Superior temporal gyrus (tissue), 1 donor: Measurements from ENCODE around the gene PRKAR1B.
"Not testable (repeated sequence)": the region's sequence is repeated elsewhere in the genome, so short reads cannot be mapped to it uniquely, and the experiment has no call there.

Experiments used
- DNase-seq: peaks from one replicate; pipeline ENCODE4 v3.0.0-alpha.2; 2016; ENCODE audit errors: extremely low spot score

The PRKAR1B gene

DNA sequence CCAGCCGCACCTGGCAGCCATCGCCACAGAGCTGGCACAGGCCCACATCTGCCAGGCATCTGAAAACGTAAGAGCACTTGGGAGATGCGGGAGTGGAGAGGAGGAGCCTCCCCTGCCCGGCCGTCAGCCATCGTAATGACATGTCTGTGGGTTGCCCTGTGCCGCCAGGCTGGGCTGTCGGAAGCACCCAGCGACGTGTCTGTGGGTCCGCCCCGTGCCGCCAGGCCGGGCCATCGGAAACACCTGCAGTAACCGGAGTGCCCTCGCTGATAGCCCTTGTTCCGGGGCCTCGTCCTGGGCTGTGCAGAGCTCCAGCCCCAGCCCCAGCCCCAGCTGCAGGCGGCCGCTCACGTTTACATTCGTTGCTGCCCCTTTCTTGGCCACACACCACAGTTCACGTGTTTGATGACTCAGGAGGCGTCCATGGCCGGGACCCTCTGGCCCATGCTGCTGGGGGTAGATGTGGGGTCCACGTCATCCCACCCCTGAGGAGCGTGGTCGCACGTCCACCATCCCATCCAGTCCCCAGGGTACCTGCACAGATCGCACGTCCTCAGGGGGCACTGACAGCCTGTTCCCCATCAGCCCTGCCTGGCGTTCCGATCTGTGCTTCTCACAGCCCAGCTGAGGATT, 30.0 kb upstream of the PRKAR1B start:
- DNase-seq: no peak

DNA sequence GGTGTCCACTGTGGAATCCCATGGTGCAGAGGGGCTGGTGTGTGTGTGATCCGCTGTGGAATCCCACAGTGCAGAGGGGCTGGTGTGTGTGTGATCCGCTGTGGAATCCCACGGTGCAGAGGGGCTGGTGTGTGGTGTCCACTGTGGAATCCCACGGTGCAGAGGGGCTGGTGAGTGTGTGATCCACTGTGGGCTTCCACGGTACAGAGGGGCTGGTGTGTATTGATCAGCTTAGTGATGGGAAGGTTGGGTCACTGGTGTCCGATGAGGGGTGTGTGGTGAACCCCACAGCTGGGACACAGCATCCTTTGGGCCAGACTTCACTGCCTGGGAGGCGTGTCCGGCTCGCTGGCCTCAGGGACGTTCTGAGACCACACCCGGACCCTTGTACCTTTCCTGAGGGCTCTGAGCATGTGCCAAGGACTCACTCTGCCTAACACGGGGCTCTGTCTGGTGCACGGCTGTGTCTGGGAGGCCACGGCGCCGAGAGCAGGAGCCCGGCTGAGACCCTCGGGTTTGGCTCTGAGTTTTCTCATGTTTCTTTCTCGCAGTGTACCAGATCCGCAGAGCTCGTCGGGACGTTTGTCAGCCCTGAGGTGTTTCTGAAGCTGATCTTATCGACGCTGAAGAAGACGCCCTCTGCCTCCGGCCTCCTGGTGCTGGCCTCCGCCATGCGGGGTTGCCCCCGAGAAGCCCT, 29.3 kb upstream of the PRKAR1B start:
- DNase-seq: no peak

DNA sequence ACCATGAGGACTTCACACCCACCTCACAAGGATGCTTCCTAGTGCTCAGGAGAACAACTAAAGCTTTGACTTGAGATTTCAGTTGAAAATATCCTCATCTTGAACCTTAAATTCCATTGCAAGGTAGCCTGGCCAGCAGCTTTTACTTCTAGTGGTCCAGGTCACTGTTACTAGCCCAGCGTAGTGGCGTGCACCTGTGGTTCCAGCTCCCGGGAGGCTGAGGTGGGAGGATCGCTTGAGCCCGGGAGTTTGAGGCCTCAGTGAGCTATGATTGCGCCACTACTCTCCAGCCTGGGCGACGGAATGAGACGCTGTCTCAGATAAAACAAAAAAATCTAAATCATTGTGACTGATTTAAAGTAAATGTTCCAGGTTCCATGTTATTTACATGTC, 28.3 kb upstream of the PRKAR1B start:
- DNase-seq: no peak

DNA sequence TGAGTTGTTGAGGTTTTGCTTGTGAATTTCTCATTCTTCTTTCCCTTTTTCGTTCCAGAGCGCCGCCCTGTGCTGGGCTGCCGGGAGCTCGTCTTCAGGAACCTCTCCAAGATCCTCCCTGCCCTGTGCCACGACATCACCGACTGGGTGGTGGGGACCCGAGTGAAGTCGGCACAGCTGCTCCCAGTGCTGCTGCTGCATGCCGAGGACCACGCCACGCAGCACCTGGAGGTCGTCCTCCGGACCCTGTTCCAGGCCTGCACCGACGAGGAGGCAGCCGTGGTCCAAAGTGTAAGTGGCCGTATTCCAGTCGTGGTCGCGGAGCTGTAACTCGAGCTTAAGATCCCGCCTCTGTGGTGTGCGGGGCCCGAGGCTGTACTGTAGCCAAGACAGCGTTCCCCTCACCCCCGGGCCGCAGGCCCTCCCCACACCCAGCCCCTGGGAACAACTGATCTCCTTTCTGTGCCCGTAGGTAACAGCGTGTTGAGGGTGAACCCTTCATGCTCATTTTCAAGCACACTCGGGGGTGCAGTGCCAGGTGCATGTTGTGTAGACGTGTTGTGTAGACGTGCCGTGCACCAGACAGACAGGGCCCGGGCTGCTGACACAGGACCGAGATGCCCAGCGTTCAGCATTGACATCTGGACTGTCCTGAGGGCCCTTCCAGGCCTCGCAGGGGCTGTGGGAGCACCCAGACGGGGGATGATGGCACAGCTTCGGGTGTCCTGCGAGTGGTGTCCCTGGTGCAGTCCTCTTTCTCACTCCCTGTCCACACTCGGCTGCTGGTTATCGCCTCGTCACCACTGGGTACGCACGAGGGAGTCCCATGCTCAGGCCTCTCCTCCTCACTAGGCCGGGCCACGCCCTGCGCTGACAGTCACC, 27.7 kb upstream of the PRKAR1B start:
- no peak for DNase-seq

DNA sequence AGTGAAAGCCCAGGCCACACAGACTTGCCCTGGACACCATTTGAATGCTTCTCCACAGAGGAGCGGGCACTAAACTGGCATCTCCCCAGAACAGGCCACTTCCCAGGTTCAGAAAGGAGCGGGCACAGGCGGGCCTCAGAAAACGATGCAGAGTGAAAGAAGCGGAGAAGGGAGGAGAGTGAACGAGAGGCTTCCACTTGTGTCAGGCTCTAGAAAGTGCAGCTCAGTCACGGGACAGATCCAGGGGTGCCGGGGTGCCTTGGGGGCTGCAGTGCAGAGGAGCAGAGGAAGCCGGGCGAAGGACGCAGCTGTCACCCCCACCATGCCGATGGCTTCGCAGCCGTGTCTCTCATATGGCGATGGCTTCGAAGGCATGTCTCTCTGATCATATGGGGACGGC, 26.1 kb upstream of the PRKAR1B start:
- no peak for DNase-seq

DNA sequence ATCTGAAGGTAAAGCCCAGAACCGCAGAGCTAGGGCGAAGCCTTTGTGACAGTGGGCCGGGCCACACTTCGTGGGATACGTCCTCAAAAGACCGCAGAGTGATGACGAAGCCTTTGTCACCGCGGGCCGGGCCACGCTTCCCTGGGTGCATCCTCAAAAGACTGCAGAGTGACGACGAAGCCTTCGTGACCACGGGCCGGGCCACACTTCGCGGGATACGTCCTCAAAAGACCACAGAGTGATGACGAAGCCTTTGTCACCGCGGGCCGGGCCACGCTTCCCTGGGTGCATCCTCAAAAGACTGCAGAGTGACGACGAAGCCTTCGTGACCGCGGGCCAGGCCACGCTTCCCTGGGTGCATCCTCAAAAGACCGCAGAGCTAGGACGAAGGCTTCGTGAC, 25.2 kb upstream of the PRKAR1B start:
- not testable (repeated sequence) for DNase-seq

DNA sequence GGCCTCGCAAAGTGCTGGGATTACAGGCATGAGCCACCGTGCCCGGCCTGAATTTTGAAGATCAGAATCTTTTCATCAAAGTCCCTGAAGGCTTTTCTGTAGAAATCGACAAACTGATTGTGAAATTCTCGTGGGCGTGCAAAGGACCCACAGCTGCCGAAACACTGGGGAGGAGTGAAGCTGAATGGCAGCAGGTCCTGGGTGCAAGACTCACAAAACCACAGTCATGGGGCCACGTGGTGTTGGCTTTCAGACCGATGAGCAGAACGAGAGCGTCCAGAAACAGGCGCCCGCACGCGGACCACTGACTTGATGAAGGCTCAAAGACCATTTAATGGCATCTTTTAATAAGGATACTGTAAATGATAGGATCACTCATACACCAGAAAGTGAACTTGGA, 24.7 kb upstream of the PRKAR1B start:
- no peak for DNase-seq

DNA sequence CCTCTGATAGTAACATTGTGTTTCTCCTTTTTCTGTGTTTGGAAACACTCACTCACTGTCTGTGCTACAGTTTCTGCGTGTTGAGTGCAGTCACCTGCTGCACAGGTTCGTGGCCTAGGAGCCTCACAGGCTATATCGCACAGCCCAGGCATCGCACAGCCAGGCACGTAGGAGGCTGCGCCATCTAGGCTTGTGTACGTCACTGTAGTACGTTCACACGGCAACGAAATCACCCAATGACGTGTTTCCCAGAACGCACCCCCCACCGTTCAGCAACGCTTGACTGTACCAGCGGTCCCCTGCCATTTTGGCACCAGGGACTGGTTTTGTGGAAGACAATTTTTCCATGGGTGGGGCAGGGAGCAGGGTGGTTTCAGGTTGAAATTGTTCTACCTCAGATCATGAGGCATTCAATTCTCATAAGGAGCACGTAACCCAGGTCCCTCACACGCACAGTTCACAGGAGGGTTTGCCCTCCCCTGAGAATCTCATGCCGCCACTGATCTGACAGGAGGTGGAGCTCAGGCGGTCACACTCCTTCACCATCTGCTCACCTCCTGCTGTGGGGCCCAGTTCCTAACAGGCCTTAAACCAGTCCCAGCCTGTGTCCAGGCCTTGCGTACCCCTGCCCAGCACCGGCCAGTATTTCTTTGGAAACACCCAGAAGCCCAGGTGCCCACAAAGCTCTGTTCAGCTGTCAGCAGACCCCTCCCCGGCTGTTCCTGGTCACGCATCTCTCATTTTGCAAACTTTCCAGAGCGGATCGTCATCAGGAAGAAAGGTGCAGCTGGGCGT, 23.2 kb upstream of the PRKAR1B start:
- DNase-seq: no peak

DNA sequence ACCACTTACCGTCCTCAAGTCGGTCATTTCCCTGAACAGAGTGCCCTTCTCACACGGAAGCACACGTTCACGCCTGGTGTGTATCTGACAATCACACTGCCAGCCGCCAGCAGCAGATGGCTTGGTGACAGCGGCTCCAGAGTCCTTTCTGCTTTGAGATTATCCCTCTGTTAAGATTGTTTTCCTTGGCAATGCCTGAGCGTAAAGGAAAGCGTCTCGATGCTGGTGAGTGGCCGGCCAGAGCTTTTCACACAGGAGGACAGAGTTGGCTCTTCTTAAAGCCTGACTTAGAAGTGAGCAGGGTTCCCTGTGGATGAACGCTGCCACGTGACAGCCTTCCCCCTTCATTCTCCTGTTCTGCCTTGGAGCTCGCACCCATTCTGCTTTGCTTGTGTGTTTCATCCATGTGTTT, 22.1 kb upstream of the PRKAR1B start:
- peak; percentile 26 for DNase-seq

DNA sequence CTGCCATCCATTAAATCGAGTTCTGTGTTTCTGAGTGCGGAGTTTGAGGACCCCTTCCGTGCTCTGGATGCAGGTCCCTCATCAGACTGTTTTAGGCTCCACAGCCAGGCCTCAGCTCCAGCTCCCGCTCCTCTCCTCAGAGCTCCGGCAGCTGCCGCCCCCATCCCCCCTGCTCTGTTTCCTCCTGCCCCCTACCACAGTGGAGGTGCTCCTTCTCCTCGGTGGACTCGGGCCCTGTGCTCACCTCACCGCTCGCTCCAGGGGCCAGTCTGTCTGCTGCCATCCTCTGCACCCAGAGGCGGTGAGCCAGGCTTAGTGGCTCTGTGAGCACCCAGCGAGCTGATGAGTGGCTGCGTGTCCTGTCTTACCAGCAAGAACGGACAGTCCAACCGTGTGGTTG, 21.4 kb upstream of the PRKAR1B start:
- DNase-seq: no peak

DNA sequence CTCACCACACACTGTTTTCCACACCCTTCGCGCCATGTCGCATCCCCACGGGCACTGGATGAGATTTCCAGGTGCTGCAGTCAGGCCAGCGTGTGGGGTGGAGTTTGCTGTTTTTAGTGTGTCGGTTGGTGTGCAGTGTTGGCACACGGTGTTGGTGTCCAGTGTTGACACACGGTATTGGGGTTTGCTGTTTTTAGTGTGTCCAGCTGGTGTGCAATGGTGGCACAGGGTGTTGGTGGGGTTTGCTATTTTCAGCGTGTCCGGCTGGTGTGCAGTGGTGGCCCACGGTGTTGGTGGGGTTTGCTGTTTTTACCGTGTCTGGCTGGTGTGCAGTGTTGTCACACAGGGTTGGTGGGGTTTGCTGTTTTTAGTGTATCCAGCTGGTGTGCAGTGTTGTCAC, 20.1 kb upstream of the PRKAR1B start:
- DNase-seq: no peak

DNA sequence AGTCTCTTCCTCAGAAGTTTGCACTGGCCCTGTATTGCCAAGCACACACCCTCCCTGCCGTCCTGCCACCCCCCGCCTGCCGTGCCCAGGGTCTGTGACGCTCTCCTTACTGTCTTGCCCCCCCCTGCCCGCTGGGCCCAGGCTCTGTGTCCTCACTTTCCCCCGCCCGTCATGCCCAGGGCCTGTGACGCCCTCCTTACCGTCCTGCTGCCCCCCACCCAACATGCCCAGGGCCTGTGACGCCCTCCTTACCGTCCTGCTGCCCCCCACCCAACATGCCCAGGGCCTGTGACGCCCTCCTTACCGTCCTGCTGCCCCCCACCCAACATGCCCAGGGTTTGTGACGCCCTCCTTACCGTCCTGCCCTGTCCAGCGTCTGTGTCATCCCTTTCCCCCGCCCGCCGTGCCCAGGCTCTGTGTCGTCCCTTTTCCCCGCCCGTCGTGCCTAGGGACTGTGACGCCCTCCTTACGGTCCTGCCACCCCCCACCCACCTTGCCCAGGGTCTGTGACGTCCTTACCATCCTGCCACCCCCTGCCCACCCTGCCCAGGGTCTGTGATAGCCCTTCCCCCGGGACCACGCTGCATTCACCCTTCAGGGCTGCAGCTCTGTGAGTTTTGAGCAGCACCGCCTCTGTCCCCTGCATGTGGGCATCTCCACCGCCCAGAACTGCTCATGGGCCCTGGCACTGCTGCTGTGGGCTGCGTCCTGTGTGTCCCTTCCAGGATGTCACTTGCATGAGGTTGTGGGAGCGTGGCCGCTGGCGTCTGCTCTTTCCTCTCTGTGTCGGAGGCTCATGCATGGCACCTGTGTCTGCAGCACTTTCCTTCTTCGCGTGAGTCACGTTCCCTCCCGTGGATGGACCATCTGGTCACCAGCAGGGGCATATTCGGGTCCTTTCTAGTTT, 19.3 kb upstream of the PRKAR1B start:
- no peak for DNase-seq

DNA sequence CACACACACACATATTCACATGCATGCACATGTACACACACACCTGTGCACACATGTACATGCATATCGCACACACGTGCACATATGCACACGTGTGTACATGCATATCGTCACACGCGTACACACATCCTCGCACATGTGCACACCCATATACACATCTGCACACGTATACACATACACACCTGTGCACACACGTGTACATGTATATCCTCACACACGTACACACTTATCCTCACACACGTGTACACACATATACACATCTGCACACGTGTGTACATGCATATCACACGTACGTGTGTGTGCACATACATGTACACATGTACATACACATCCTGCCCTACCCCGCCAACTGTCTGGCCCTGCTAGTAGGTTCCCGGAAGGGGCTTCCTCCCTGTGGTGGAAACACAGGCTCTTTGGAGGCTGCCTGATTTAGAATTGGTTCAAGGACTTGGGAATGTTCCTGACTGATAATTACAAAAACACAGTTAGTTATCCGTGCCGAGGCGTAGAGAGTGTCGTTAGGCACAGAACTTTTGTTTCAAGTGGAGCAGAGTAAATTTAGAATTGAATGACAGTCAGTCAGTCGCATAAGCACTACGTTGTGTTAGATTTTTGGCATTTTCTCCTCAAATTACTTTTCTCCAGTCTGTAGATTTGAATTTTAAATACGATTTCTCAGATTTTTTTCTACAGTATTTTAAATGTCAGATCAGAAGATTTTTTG, 18.5 kb upstream of the PRKAR1B start:
- no peak for DNase-seq

DNA sequence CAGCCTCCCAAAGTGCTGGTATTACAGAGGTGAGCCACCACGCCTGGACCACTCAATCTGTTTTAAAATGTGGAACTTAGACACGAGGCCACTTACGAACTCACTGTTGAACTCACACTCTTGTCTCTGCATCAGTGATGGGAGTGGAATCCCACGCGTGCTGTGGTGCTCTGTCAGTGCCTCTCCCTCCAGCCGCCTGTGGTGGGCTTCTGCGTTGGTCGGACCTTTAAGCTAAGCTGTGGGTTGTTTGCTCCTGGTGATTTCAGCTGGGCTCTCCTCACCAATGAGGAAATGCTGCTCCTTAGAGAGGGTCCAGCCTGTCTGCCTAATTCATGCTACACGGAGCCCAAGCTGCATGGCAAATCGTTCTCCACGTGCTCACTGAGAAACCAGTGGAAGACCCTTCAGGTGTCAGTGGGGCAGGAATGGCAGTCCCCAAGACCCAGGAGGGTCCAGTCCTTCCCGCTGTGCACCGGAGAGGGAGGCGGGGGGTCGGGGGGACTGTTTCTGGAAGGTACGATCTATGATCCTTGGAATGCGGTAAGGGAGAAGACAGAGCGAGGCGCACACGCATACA, 17.9 kb upstream of the PRKAR1B start:
- DNase-seq: no peak

DNA sequence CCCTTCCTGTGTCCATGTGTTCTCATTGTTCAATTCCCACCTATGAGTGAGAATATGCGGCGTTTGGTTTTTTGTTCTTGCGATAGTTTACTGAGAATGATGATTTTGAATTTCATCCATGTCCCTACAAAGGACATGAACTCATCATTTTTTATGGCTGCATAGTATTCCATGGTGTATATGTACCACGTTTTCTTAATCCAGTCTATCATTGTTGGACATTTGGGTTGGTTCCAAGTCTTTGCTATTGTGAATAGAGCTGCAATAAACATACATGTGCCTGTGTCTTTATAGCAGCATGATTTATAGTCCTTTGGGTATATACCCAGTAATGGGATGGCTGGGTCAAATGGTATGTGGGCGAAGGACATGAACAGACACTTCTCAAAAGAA, 17.0 kb upstream of the PRKAR1B start:
- DNase-seq: not testable (repeated sequence)

DNA sequence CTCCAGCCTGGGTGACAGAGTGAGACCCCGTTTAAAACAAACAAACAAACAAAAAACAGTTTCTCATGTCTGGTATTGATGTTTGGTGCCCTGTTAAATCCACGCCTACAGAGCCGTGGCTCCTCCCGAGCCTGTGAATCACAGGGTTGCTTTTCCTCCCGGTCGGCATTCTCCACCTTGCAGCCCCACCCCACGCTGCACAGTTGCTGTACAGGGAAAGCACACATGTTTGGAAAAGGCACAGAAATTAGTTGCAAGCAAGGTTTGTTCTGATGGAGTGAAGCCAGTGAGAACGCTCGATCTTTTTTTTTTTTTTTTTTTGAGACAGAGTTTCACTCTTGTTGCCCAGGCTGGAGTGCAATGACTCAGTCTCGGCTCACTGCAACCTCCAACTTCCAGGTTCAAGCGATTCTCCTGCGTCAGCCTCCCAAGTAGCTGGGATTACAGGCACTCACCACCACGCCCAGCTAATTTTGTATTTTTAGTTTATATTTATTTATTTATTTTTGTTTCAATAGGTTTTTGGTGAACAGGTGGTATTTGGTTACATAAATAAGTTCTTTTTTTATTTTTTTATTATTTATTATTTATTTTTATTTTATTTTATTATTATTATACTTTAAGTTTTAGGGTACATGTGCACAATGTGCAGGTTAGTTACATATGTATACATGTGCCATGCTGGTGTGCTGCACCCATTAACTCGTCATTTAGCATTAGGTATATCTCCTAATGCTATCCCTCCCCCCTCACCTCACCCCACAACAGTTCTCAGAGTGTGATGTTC, 16.5 kb upstream of the PRKAR1B start:
- not testable (repeated sequence) for DNase-seq

DNA sequence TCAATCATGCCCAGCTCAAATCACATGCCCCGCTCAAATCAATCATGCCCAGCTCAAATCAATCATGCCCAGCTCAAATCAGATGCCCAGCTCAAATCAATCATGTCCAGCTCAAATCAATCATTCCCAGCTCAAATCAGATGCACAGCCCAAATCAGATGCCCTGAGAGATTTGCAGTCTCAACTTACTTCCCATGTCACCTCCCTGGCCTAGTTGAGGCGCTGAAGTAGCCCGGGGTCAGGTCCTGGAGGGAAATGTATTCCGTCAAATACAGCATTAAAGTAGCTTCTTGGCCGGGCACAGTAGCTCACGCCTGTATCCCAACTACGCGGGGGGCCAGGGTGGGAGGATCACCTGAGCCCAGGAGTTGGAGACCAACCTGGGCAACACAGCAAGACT, 15.7 kb upstream of the PRKAR1B start:
- DNase-seq: no peak

DNA sequence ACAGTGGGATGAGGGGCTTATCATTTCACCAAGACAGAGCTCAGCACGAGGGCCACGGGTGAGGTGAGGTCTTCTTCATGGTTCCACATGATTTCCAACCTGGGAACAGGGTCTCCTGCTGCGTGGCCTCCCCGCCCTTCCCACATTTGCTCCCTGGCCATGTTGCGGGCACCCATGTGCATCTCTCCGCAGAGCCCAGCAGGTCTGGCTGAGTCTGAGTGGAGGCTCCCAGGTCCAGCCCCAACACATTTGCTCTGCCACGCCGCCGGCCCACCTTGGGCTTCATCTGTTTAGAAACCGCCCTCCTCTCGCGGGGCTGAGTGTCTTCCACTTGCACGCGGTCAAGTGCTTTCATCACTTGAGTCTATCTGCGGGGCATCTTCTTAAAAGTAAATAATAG, 14.8 kb upstream of the PRKAR1B start:
- DNase-seq: no peak

DNA sequence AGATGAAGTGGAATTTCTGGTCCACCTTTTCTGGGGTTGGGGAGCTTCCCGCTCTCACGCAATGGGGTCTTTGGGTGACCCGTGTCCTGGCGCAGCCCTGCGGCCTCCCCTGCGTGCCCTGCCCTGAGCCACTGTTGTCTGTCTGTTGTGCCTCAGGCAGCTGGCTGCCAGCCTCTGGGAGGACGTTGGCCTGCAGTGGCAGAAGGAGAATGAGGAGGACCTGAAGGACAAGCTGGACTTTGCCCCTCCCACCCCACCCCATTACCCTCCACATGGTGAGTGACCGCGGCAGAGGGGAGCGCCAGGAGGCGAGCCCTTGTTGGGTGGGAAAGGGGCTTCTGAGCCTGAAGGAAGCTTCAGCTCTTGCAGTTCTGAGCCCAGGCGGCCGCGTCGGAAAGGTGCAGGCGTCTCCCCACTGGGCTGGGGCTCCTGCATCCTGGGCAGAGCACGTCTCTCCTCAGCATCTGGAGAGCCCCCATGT, 14.2 kb upstream of the PRKAR1B start:
- no peak for DNase-seq
